ENCODE measurements around the gene TFCP2. TPM values are rescaled to one million over a fixed set of nuclear protein-coding genes. Genes with fewer than 3 reads are reported as not detected.

The TFCP2 gene
- polyA plus RNA-seq, 3 donors = 56.6 to 59.6 (median 58.6) TPM

DNA sequence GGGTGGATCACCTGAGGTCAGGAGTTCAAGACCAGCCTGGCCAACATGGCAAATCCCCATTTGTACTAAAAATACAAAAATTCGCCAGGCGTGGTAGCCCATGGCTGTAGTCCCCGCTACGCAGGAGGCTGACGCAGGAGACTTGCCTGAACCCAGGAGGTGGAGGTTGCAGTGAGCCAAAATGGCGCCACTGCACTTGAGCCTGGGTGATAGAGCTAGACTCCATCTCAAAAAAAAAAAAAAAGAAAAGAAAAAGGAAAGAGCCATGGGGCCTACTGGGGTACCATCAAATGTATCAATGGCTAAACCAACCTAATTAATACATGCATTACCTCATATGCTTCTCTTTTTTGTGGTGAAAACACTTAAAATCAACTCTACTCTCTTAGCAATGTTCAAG, 10.7 kb downstream of the TFCP2 start:
- DNase-seq (ENCODE audit: low read depth in 3 of 3, low spot score in 2 of 3) = no peak

DNA sequence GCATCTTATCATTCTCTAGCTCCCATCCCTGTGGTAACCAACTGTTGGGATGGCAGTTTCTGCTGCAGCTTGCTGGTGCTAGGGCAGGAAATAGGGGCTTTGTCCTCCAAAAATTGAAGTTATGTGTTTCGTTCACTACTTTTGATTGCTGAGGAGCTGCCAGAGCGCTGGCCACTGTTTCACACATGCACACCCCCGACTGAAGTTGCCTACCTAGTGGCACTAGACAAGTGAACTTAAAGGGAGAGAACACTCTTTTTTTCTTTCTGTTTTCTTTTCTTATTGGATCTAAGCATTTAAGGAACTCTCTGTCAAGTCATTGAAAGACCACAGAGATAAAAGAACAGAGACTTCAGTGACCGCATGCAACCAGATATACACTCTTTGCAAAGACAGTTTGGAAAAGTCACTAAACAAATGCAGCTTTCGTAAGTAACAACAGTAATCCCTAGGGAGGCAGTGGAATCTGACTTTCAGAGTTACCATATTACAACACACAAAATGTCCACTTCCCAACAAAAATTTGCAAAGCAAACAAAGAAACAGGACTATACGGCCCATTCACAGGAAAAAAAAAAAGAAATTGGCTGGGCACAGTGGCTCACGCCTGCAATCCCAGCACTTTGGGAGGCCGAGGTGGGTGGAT, 12.0 kb downstream of the TFCP2 start:
- no peak for DNase-seq (ENCODE audit: low read depth in 3 of 3, low spot score in 2 of 3)

DNA sequence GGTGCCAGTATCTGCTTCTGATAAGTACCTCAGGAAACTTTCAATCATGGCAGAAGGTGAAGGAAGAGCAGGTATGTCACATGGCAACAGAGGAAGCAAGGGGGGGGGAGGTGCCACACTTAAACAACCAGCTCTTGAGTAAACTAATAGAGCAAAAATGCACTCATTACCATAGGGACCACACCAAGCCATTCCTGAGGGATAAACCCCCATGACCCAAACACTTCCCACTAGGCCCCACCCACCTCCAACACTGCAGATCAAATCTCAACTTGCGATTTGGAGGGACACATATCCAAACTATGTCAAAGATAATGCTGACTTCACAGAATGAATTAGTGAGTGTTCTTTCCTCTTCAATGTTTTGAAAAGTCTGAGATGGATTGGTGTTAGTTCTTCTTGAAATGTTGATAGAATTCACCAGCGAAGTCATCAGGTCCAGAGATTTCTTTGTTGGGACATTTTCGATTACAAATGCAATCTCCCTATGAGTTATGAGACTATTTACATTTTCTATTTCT, 16.6 kb downstream of the TFCP2 start:
- no peak for DNase-seq (ENCODE audit: low read depth in 3 of 3, low spot score in 2 of 3)

DNA sequence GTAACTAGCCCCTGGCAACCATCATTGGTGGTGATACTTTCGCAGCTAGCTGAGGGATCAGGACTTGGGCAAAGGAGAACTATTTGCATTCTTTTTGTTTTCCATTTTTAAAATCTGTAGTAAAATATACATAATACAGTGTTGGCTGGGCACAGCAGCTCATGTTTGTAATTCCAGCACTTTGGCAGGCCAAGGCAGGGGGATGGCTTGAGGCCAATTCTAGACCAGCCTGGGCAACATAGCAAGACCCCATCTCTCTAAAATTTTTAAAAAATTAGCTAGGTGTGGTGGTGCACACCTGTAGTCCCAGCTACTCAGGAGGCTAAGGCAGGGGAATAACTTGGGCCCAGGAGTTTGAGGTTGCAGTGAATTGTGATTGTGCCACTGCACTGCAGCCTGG, 20.0 kb downstream of the TFCP2 start:
- DNase-seq (ENCODE audit: low read depth in 3 of 3, low spot score in 2 of 3) = no peak

DNA sequence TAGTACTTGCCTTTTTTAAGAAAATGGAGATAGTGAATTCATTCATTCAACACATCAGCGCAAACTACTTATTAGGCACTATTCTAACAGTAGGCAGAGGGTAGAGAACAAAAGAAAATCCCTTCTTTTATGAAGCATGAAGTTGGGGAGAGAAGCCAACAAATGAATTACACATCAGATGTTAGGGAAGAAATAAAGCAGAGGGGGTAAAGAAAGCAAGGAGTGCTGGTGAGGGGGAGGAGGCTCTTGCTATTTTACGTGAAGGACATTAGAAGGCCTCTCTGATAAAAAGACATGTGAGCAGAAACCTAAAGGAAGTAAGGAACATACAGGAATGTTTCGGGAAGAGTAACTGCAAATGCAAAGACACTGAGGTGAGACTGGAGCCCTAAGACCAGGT, 22.2 kb downstream of the TFCP2 start:
- no peak for DNase-seq (ENCODE audit: low read depth in 3 of 3, low spot score in 2 of 3)

DNA sequence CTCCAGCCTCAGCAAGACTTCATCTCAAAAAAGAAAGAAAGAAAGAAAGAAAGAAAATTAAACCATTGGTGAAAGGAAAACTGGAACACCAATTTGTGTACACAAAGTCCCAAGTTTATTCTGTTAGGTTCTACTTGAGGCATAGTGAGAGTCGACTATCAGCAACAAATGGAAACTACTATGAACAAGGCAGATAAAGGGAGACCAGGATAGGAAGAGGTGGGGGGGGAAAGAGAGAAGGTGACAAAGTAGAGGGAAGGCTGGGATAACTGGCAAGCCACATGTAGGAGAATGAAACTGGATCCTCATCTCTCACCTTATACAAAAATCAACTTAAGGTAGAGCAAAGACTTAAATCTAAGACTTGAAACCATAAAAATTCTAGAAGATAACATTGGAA, 25.6 kb downstream of the TFCP2 start:
- no peak for DNase-seq (ENCODE audit: low read depth in 3 of 3, low spot score in 2 of 3)

DNA sequence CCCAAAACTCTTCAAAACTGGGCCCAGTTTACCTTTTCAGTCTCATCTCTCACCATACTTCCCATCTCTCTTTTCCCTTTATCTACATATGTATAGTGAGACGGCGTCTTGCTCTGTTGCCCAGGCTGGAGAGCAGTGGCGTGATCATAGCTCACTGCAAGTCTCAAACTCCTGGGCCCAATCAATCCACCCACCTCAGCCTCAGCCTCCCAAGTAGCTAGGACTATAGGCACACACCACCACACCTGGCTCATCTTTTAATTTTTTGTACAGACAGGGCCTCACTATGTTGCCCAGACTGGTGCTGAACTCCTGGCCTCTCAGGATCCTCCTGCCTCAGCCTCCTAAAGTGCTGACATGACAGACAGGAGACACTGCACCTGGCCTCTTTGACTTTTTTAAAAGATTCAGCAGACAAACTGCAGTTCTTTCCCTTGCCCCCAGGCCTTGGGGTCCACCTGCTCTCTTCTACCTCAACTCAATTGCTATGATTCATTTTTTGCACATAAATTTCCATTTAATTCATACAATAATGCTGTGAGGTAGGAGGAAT, 33.6 kb downstream of the TFCP2 start:
- DNase-seq (ENCODE audit: low read depth in 3 of 3, low spot score in 2 of 3) = no peak

DNA sequence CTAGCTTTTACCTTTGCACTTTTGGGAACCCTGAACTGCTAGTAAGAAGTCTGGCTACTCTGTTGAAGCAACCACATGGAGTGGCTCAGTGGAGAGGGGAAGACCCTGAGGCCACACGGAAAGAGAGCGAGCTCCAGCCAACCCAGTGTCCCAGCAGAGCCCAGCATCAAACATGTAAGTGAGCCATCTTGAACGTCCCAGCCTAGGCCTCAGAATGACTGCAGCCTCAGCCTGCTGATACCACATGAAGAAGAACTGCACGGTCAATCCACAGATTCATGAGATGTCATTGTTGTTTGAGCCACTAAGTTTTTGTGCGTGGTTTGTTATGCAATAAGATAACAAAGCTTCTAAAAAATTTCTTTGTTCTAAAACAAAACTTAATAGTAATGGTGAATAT, 40.2 kb downstream of the TFCP2 start:
- no peak for DNase-seq (ENCODE audit: low read depth in 3 of 3, low spot score in 2 of 3)

DNA sequence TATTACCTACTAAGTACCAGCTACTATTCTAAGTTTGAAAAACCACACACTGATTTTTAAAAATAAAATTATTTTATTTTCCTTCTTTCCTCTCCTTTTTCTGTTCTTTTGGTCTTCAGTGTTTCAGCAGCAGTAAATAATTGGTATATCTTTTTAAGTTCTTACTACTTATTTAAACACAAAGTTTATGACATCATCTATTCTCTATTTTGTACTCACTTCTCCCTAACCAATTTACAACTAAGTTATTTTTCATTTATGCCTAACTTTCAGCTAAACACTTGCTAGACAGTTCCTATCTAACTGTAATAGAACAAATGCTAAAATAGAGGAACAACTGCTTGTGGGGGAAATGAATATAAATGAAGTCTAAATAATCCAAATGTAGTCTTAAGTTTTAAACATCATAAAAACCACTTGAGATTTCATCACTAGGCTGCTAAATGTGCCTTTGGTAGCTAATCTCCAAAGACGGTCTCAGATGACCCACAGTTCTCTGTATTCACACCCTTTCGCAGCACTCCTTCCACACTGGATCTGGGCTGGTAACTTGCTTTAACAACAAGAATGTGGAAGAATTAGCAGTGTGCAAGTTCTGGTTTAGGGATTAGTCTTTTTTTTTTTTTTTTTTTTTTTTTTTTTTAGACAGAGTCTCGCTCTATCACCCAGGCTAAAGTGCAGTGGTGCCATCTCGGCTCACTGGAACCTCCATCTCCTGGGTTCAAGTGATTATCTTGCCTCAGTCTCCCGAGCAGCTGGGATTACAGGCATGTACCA, 41.0 kb downstream of the TFCP2 start:
- DNase-seq (ENCODE audit: low read depth in 3 of 3, low spot score in 2 of 3) = no peak

DNA sequence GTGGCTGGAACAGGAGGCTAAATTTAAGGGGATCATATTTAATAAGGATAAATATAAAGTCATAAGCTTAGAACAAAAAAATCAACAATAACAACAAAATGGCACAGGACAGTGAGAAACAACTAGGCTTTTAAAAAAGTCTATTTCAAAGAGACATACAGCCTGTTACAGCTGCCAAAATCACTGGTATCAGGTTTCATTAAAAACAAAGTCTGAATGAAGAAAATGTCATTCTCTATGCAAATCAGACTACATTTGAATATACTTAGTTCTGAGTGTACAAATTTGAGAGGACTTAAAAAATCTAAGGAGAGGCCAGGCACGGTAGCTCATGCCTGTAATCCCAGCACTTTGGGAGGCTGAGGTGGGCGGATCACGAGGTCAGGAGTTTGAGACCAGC, 44.0 kb downstream of the TFCP2 start:
- DNase-seq (ENCODE audit: low read depth in 3 of 3, low spot score in 2 of 3) = peak in 1 of 3 donors; percentile 2

DNA sequence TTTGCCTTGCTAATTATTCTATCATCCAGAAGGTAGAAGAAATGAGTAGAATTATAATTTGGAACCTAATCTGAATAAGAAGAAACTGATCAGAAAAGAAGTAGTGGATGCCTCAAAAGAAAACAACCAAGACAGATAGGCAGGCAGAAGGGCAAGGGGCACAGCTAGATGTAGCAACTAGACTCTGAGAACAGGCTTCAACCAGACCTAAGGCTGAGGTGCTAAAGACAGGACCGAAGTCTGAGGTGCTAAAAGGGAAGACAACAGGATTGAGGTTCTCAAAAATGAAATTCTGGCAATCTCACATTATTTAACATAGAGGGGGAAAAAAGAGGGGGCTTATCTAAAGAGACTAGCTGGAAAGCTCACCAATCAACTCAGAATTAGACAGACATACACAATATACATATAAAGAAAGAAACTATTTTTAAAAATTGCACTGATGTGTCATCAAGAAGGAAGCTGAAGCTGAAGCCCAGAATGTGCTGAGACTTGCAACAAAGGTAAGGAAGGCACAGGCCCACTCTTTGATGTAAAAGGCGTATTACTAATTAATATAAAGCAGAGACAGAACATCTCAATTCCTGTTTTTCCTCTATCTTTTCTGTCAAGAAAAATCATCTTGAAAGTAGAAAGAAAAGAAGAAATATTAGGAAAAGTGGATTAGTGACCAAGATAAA, 45.7 kb downstream of the TFCP2 start:
- DNase-seq (ENCODE audit: low read depth in 3 of 3, low spot score in 2 of 3) = no peak

DNA sequence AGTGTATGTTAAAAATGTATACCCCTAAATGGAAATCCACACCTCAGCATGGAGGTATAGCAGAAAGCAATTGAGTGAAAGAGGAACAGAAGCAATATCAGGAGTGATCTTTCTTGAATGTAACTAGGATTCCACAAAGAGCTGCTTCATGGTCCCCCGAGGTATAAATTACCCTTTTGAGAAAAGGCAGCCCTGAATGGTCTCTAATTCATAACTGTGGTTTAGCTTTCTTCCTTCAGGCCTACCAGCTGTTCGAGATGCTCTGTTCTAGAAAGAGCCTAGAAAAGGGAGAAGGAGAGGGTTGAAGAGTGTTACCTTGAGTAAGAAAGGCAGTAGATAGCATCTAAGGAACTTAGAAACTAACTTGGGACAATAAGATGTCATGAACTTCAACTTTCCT, 46.6 kb downstream of the TFCP2 start:
- DNase-seq (ENCODE audit: low read depth in 3 of 3, low spot score in 2 of 3) = no peak

DNA sequence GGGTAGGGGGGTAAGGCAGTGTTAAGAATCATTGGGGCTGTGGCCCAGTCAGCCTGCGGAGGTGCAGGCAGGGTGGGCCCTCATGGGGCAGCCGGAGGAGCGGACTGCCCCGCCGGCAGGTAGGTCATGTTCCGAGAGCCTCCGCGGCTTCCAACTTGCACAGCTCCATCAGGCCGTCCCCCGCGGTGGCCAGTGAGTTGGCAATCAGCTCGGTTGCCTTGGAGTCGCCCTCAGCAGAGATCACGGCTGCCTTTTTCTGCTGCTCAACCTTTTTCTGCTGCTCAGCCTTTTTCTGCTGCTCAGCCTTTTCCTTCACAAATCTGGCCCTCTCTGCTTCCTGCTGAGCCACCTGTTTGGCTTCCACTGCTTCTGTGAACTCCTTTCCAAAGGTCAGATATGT, 48.4 kb downstream of the TFCP2 start:
- no peak for DNase-seq (ENCODE audit: low read depth in 3 of 3, low spot score in 2 of 3)

DNA sequence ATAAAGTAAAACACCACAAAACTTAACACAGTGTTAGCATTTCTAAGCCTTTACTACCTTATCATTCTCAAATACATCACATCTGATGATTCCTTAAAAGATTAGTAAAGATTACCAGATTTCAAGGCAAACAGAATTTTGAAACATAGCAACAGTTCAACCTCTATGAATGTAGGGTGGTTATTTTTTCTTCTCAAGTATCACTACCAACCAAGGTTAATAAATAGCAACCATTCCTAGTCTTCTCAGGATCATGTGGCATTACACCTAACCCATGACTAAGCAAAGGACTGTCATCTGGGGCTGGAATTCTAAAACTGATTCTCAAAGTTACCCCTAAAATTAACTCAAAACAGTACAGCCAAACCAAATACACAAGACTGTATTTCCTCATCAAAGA, 50.1 kb downstream of the TFCP2 start:
- DNase-seq (ENCODE audit: low read depth in 3 of 3, low spot score in 2 of 3) = no peak

DNA sequence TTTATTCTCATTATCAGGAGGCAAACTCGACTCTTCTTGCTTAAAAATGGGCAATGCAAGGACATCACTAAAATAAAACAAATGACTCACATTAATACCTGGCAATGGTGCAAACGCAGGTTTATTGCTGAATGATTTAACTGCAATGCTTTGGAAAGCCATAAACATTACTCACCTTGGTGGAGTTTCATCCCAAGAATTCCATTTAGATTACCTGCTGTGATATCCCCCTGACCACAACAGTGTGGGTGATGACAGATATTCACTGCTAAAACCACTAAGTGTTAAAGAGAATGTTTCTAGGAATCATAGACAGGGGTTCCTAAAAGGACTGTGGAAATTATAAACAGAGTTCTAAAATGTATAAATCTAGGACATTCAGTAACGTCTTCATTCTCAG, 54.2 kb downstream of the TFCP2 start:
- DNase-seq (ENCODE audit: low read depth in 3 of 3, low spot score in 2 of 3) = no peak

DNA sequence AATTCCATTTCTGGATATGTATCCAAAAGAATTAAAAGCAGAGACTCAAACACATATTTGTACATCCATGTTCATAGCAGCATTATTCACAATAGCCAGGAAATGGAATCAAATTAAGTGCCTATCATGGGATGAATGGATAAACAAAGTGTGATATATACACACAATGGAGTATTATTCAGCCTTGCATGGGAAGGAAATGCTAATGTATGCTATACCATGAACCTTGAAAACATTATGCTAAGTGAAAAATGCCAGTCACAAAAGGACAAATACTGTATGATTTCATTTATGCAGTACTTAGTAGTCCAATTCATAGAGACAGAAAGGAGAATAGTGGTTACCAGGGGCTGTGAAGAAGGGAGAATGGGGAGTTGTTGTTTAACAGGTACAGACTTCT, 57.4 kb downstream of the TFCP2 start:
- no peak for DNase-seq (ENCODE audit: low read depth in 3 of 3, low spot score in 2 of 3)

DNA sequence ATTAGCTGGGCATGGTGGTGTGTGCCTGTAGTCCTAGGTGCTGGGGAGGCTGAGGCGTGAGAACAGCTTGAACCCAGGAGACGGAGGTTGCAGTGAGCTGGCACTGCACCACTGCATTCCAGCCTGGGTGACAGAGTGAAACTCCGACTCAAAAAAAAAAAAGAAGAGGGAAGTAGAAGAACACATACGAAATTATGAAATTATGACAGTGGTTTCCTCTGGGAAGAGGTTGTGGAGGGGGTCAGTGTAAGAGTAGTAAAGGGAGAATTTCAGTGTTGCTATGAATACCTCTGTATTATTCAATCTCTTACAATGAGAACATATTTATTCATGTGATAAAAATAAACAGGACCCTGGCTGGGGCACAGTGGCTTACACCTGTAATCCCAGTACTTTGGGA, 64.8 kb downstream of the TFCP2 start:
- no peak for DNase-seq (ENCODE audit: low read depth in 3 of 3, low spot score in 2 of 3)

DNA sequence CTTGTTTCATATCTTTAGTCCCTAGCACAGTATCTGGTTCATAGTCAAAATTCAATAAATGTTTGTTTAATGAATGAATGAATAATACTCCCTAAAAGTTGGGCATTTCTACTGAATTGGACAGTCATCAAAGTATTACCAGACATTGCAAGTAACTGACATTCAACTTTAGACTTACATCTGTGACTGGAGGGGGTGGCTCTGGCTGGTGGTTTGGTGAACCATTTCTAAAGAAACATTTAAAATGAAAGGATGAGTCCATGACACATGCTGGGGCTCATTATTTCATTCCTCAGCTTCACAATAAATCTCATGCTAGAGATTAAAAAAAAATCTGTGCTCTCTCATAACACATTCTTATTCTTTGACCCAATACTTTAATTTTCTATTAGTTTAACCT, 69.0 kb downstream of the TFCP2 start:
- DNase-seq (ENCODE audit: low read depth in 3 of 3, low spot score in 2 of 3) = no peak

DNA sequence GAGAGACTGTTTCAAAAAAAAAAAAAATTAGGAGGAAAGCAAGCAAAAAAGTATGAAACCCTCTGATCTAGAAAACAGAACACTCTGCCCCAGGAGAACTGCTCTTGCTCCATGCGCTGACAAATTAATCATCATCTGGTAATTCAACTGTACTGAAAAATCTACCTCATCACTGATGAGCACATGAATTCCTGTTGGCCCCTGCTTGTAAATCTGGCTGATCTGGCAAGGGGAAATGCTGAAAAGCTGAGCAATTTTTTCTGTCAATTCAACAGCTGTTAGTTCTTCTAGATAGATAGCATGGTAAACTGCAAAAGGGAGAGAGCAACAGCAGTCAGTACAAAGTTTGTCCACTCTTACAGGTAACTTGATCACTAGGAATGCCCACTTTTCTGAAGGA, 74.3 kb downstream of the TFCP2 start:
- DNase-seq (ENCODE audit: low read depth in 3 of 3, low spot score in 2 of 3) = no peak

DNA sequence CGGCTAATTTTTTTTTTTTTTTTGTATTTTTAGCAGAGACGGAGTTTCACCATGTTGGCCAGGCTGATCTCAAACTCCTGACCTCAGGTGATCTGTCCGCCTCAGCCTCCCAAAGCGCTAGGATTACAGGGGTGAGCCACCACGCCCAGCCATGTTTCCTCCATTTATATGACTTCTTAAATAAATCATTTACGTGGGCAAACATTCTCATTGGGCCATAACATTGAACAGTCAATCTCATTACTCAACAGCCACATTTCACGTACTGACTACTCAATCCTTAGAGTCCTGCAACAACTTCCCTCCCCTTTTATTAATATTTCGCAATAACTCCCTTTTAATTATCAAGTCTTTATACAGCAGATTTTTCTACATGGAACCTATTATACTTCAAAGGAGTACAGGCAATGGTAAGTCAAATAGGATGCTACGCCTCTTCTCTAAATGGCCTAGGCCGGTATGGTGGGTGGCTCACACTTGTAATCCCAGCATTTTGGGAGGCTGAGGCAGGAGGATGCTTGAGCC, 82.2 kb downstream of the TFCP2 start:
- DNase-seq (ENCODE audit: low read depth in 3 of 3, low spot score in 2 of 3) = no peak

DNA sequence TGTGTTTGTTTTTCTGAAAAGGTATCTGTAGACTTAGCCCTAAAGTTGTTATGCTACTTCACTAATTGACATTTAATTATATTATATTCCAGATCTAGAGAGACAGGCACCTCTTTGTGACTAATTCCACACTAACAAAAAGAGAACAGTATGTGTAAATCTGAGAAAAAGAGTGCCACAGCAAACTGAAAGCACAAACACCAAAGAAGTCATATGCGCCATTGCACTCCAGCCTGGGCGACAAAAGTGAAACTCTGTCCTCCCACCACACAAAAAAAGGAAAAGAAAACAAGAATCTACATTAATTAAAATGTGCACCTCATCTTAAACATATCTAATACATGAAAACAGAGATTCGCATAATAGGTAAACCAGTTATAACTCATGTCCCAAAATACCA, 85.1 kb downstream of the TFCP2 start:
- no peak for DNase-seq (ENCODE audit: low read depth in 3 of 3, low spot score in 2 of 3)
